Pancreas (tissue), 10 donors: Measurements from ENCODE around the gene ACTL10. TPM values are rescaled to one million over a fixed set of nuclear protein-coding genes. Genes with fewer than 3 reads are reported as not detected.
"Not testable (repeated sequence)": the region's sequence is repeated elsewhere in the genome, so short reads cannot be mapped to it uniquely, and the experiment has no call there.

Source experiments
- ATAC-seq, 4 donors: fragments of 200-7000 bp; cut with Tn5 transposase; one replicate each; pipeline versions ENCODE4 v1.8.0 to v1.9.1; 2020; ENCODE audit warnings: mild to moderate bottlenecking in 4 of 4, moderate library complexity in 4 of 4
- DNase-seq, 6 donors: peaks; one replicate each; pipeline ENCODE4 v3.0.0-alpha.2; 2020
- FAIRE-seq: peaks from 2 replicates; lab custom pipeline; 2012; peaks lifted over from hg19 to GRCh38; lab: Jason Lieb, UNC
- H3K27ac ChIP-seq, 4 donors: fragments of 200-600 bp; sonication (generic); 1 replicate in 3 of 4; 2 replicates in 1 of 4; pipeline versions ENCODE4 v1.5.0 to v1.8.0; 2020
- H3K27me3 ChIP-seq, 4 donors: fragments of 200-600 bp; one replicate each; pipeline ENCODE4 v1.8.0; 2021
- H3K36me3 ChIP-seq, 3 donors: fragments of 200-600 bp; sonication (generic) in 1 of 3; one replicate each; pipeline versions ENCODE4 v1.5.0 to v1.8.0; 2020 to 2021
- H3K4me1 ChIP-seq, 3 donors: fragments of 200-600 bp; one replicate each; pipeline ENCODE4 v1.8.0; 2021
- H3K4me3 ChIP-seq, 4 donors: fragments of 200-600 bp; sonication (generic) in 2 of 4; one replicate each; pipeline versions ENCODE4 v1.5.0 to v1.8.0; 2020 to 2021
- H3K9me3 ChIP-seq, 4 donors: fragments of 200-600 bp; one replicate each; pipeline ENCODE4 v1.8.0; 2021
- CTCF ChIP-seq, 4 donors: fragments of 200-600 bp; sonication (generic) in 3 of 4; IDR thresholded peaks; one replicate each; pipeline versions ENCODE4 v1.5.0 to v1.8.0; 2021; ENCODE audit warnings: antibody characterized with exemption in 4 of 4
- WGBS, 2 donors: extraction: QIAGEN DNeasy Blood & Tissue Kit; methylation state at CpG; one replicate each; pipeline ENCODE4 v1.1.7; 2013; 5-methylcytosine and 5-hydroxymethylcytosine counted together
- intact Hi-C, 3 donors: fragments of 100-400 bp; cut with DNase I; formaldehyde crosslinking; loops; one replicate each; pipeline versions ENCODE4 v1.11.1 to v1.14.2; 2022
- polyA plus RNA-seq, 2 donors: library from polyadenylated mRNA; stranded (reverse); fragments of 200-250 nt; gene quantifications; one replicate each; pipeline ENCODE4 v1.2.3, GENCODE V29; 2013
- total RNA-seq, 6 donors: library from RNA; stranded (reverse); fragmentation: NEBNext Ultra II Directional in 4 of 6; extraction: Animal tissue kit (Norgen Biotek cat#: 25700) in 4 of 6; gene quantifications; one replicate each; pipeline versions ENCODE4 v1.2.1 to v1.2.4, GENCODE V29; 2021 to 2023
- donor health status: healthy with polysubstance abuse.
- donor health status: DM: no; HTN: no; CAD: no; lungs with moderate emphysema.
- donor health status: DM: no; HTN: no; CAD: no.
- donor health status: control.
- donor health status: control.
- donor health status: Bipolar disorder and iron deficiency.
- donor health status: DM: yes; HTN: yes; CAD: no.
- donor health status: DM: no; HTN: no; CAD: no.
- donor health status: DM: no; HTN: no; CAD: no.
- donor health status: DM: yes; HTN: yes; CAD: no.

The ACTL10 gene
- total and polyA plus RNA-seq, 8 donors: 1.6 to 3.5 (median 2.6) TPM

DNA sequence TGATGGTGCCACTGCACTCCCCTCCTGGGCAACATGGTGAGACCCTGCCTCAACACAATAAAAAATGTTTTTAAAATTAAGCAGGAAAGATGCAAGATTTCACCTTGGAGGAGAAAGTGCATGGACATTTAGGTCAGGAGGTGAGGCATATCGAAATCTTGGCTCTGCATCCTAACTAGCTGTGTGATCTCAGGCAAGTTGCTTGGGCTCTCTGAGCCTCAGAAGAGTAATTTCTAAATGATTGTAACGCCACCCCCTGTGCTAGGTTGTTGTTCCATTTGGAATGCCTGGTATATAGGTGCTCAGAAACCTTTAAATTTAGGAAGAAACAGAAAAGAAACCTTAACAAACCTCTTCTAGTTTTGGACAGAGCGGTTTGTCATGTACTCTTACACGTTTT is 40.6 kb upstream of the ACTL10 start:
- peaks cover 0 to 25% (median 0%) of the 10 kb centered on the region in 3 donors for H3K36me3 ChIP-seq
- ATAC-seq (no peak), DNase-seq (no peak), FAIRE-seq (no peak)
- no peak overlapping the region for H3K4me3 ChIP-seq
- H3K4me1 ChIP-seq: no peaks in the 10 kb centered on the region
- intact Hi-C loops: no loop called here
- H3K9me3 ChIP-seq: no peaks in the 10 kb centered on the region
- 95% methylated on average over 4 of the region's 4 CpGs for WGBS, 2 donors
- no peak for TF ChIP-seq CTCF (IDR thresholded peaks at IDR 0.05)
- H3K27ac ChIP-seq: no peak overlapping the region
- H3K27me3 ChIP-seq: no peaks in the 10 kb centered on the region

GRCh38 chr20:33627577-33628216 is 39.0 kb upstream of the ACTL10 start:
- Histone ChIP-seq H3K4me3 (no peak overlapping the region), H3K4me1 (no peaks in the 10 kb centered on the region), H3K9me3 (no peaks in the 10 kb centered on the region), H3K27ac (no peak overlapping the region), H3K36me3 (peaks cover 0 to 25% (median 0%) of the 10 kb centered on the region in 3 donors), H3K27me3 (no peaks in the 10 kb centered on the region)
- ATAC-seq (no peak), DNase-seq (no peak), FAIRE-seq (no peak)
- 98 to 99% methylated on average over 4 of the region's 4 CpGs for WGBS, 2 donors
- intact Hi-C loops: no loop called here
- no peak for TF ChIP-seq CTCF (IDR thresholded peaks at IDR 0.05)

- no peaks in the 10 kb centered on the region for H3K27me3 ChIP-seq
- no peak for TF ChIP-seq CTCF (IDR thresholded peaks at IDR 0.05)
- intact Hi-C loops: no loop called here
- peaks cover 0 to 22% (median 0%) of the 10 kb centered on the region in 3 donors for H3K36me3 ChIP-seq
- H3K4me1 ChIP-seq: no peaks in the 10 kb centered on the region
- no peaks in the 10 kb centered on the region for H3K9me3 ChIP-seq
- WGBS, 2 donors: 92 to 95% methylated on average over 10 of the region's 10 CpGs
- ATAC-seq (no peak), DNase-seq (no peak), FAIRE-seq (no peak)
- H3K27ac ChIP-seq: no peak overlapping the region
- H3K4me3 ChIP-seq: no peak overlapping the region
These were observed 37.2 kb upstream of the ACTL10 start for GRCh38 chr20:33629533-33629932.

DNA sequence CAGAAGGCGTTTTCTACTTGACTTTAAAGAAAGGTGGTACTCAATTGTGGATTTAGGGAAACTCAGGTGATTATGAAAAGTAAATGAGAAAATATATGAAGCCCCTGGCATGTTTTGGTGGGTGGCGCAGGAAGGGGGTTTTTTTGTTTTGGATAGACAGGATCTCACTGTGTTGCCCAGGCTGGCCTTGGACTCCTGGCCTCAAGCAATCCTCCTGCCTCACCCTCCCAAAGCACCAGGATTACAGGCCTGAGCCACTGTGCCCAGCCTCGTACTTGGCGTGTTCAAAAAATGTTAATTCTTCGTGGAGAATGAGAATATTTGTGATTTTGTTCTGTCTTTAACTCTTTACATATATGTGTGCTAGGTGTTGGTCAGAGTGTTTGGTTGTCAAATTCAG is 36.8 kb upstream of the ACTL10 start:
- whole genome bisulfite sequencing, 2 donors: 88 to 93% methylated on average over 5 of the region's 5 CpGs
- TF ChIP-seq CTCF (IDR thresholded peaks at IDR 0.05): no peak
- intact Hi-C loops: no loop called here
- FAIRE-seq (no peak), DNase-seq (no peak), ATAC-seq (no peak)
- Histone ChIP-seq H3K27ac (no peak overlapping the region), H3K4me3 (no peak overlapping the region), H3K36me3 (peaks cover 0 to 18% (median 0%) of the 10 kb centered on the region in 3 donors), H3K27me3 (no peaks in the 10 kb centered on the region), H3K4me1 (no peaks in the 10 kb centered on the region), H3K9me3 (no peaks in the 10 kb centered on the region)

- Histone ChIP-seq H3K36me3 (peaks cover 0 to 14% (median 0%) of the 10 kb centered on the region in 3 donors), H3K27me3 (no peaks in the 10 kb centered on the region), H3K4me1 (no peaks in the 10 kb centered on the region), H3K27ac (no peak overlapping the region), H3K9me3 (no peaks in the 10 kb centered on the region), H3K4me3 (no peak overlapping the region)
- no peak for FAIRE-seq
- ATAC-seq: no peak
- no peak for TF ChIP-seq CTCF (IDR thresholded peaks at IDR 0.05)
- no peak for DNase-seq
- intact Hi-C loops: no loop called here
- WGBS, 2 donors: 81 to 89% methylated on average over 4 of the region's 4 CpGs
These were observed 36.2 kb upstream of the ACTL10 start for GRCh38 chr20:33630507-33630906.

- DNase-seq, ATAC-seq, H3K9me3 ChIP-seq, H3K4me1 ChIP-seq, intact Hi-C loops, H3K27me3 ChIP-seq, FAIRE-seq, H3K4me3 ChIP-seq, H3K27ac ChIP-seq: not testable (repeated sequence)
- 73 to 75% methylated on average over 4 of the region's 4 CpGs for WGBS, 2 donors
- peaks cover 0 to 21% (median 0%) of the 10 kb centered on the region in 3 donors for H3K36me3 ChIP-seq
These were observed 34.8 kb upstream of the ACTL10 start for GRCh38 chr20:33631910-33632309.
